Lower lobe of right lung (tissue), 2 donors: Measurements from ENCODE around the gene SPAG17. TPM values are rescaled to one million over a fixed set of nuclear protein-coding genes. Genes with fewer than 3 reads are reported as not detected.

Experiments
- ATAC-seq, 2 donors: fragments of 200-7000 bp; cut with Tn5 transposase; one replicate each; pipeline ENCODE4 v1.9.1; 2020 to 2022; ENCODE audit warnings: mild to moderate bottlenecking in 2 of 2, moderate library complexity in 2 of 2
- DNase-seq: peaks from one replicate; pipeline ENCODE4 v3.0.0-alpha.2; 2020
- H3K27ac ChIP-seq: fragments of 200-600 bp; one replicate; pipeline ENCODE4 v1.8.0; 2022
- H3K27me3 ChIP-seq: fragments of 200-600 bp; one replicate; pipeline ENCODE4 v1.8.0; 2022; ENCODE audit warnings: low read depth
- H3K36me3 ChIP-seq: fragments of 200-600 bp; one replicate; pipeline ENCODE4 v1.8.0; 2022; ENCODE audit warnings: mild to moderate bottlenecking
- H3K4me1 ChIP-seq: fragments of 200-600 bp; one replicate; pipeline ENCODE4 v1.8.0; 2022
- H3K4me3 ChIP-seq: fragments of 200-600 bp; one replicate; pipeline ENCODE4 v1.8.0; 2022; ENCODE audit warnings: mild to moderate bottlenecking
- H3K9me3 ChIP-seq: fragments of 200-600 bp; one replicate; pipeline ENCODE4 v1.8.0; 2022
- intact Hi-C: fragments of 100-400 bp; cut with DNase I; formaldehyde crosslinking; loops from one replicate; pipeline ENCODE4 v1.11.0; 2022
- total RNA-seq: library from RNA; stranded (reverse); fragmentation: NEBNext Ultra II Directional; extraction: Animal tissue kit (Norgen Biotek cat#: 25700); gene quantifications from one replicate; pipeline ENCODE4 v1.2.1, GENCODE V29; 2021
- TF ChIP-seq, protein P1 (sequence below): fragments of 200-600 bp; IDR thresholded peaks from one replicate; pipeline ENCODE4 v1.8.0; 2022; ENCODE audit warnings: antibody characterized with exemption, mild to moderate bottlenecking
- donor health status: DM: no; HTN: yes; CAD: no; lungs with severe emphysema.

The SPAG17 gene
- total RNA-seq, 1 donor from 2014 or later = 9.9 TPM

DNA sequence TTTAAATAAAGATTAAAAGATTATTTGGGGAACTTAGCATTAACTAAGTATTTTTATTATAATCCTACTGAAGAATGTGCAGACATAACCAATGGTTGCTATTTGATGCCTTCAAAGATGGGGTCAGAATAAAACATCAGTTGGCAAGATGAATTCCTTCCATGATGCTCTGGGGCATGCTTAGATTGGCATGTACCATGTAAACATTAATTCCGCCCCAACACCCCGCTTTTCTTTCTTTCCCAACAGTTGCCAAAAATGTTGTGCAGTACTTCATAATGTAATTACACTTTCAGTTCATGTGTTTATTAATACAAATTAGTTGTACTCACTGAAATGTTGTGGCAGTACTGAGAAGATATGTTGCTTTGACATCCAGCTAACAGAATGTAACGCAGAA is 82.6 kb downstream of the SPAG17 start:
- TF ChIP-seq, protein P1, sequence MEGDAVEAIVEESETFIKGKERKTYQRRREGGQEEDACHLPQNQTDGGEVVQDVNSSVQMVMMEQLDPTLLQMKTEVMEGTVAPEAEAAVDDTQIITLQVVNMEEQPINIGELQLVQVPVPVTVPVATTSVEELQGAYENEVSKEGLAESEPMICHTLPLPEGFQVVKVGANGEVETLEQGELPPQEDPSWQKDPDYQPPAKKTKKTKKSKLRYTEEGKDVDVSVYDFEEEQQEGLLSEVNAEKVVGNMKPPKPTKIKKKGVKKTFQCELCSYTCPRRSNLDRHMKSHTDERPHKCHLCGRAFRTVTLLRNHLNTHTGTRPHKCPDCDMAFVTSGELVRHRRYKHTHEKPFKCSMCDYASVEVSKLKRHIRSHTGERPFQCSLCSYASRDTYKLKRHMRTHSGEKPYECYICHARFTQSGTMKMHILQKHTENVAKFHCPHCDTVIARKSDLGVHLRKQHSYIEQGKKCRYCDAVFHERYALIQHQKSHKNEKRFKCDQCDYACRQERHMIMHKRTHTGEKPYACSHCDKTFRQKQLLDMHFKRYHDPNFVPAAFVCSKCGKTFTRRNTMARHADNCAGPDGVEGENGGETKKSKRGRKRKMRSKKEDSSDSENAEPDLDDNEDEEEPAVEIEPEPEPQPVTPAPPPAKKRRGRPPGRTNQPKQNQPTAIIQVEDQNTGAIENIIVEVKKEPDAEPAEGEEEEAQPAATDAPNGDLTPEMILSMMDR = no peak
- no peaks in the 10 kb centered on the region for H3K4me1 ChIP-seq
- intact Hi-C loops = no loop called here
- H3K4me3 ChIP-seq = no peak overlapping the region
- no peak overlapping the region for H3K27ac ChIP-seq
- ATAC-seq (no peak), DNase-seq (no peak)
- H3K9me3 ChIP-seq = no peaks in the 10 kb centered on the region
- no peaks in the 10 kb centered on the region for H3K36me3 ChIP-seq
- H3K27me3 ChIP-seq = no peaks in the 10 kb centered on the region

GRCh38 chr1:118101999-118102398 is 83.0 kb downstream of the SPAG17 start:
- Histone ChIP-seq H3K27me3 (no peaks in the 10 kb centered on the region), H3K9me3 (no peaks in the 10 kb centered on the region), H3K36me3 (no peaks in the 10 kb centered on the region), H3K27ac (no peak overlapping the region), H3K4me3 (no peak overlapping the region), H3K4me1 (no peaks in the 10 kb centered on the region)
- TF ChIP-seq, protein P1 = no peak
- DNase-seq = no peak
- intact Hi-C loops = no loop called here
- ATAC-seq = no peak

DNA sequence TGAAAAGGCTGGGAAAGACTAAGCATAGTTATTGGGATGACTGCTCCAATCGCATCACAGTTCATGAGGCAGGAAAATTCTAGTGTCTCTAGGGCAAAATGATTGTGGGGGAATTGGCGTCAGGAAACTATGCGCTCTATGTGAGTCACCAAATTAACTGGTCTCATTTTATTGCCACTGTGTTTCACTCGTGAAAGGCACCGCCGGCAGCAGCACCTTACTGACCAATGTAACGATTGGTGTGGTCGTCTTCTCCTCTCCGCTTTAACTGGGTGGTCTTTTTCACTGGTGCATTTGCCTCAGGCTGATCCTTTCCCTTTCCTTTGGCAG is 83.5 kb downstream of the SPAG17 start:
- no peaks in the 10 kb centered on the region for H3K9me3 ChIP-seq
- TF ChIP-seq, protein P1 = no peak
- DNase-seq = no peak
- intact Hi-C loops = no loop called here
- no peak overlapping the region for H3K27ac ChIP-seq
- no peaks in the 10 kb centered on the region for H3K36me3 ChIP-seq
- no peaks in the 10 kb centered on the region for H3K4me1 ChIP-seq
- no peaks in the 10 kb centered on the region for H3K27me3 ChIP-seq
- no peak for ATAC-seq
- H3K4me3 ChIP-seq = no peak overlapping the region

DNA sequence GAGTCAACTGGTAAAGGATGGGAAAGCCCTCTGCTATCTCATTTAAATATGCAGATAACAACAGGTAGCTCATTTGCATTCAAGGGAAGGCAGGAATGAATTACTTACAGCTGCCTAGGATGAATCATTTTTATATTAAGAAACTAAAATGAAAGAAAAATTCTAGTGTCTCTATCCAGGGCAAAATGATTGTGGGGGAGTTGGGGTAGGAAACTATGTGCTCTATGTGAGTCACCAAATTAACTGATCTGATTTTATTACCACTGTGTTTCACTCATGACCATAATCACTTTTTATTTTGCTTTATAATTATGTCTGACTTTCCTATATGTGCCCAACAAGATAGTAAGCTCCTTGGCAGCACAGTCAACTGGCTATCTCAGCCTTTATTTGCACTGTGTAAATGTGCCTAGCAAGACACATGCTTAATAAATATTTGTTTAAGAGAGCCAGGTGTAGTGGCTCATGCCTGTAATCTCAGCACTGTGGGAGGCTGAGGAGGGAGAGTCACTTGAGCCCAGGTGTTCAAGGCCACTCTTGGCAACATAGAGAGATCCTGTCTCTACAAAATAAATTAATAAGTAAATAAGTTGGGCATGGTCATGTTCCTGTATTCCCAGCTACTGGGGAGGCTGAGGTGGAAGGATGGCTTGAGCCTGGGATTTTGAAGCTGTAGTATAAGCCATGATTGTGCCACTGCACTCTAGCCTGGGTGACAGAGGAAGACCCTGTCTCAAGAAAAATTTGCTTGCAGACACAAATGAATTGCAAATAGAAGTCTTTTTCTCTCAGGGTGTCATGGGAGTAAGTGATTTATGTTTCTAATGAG is 84.1 kb downstream of the SPAG17 start:
- intact Hi-C loops = no loop called here
- no peaks in the 10 kb centered on the region for H3K9me3 ChIP-seq
- no peak overlapping the region for H3K4me3 ChIP-seq
- no peak overlapping the region for H3K27ac ChIP-seq
- TF ChIP-seq, protein P1 = no peak
- no peaks in the 10 kb centered on the region for H3K36me3 ChIP-seq
- peak in 1 of 2 donors; percentile 26 for ATAC-seq
- no peaks in the 10 kb centered on the region for H3K27me3 ChIP-seq
- no peak for DNase-seq
- no peaks in the 10 kb centered on the region for H3K4me1 ChIP-seq

GRCh38 chr1:118099686-118100085 is 85.3 kb downstream of the SPAG17 start:
- ATAC-seq (no peak), DNase-seq (no peak)
- H3K4me3 ChIP-seq = no peak overlapping the region
- no peaks in the 10 kb centered on the region for H3K36me3 ChIP-seq
- no peaks in the 10 kb centered on the region for H3K9me3 ChIP-seq
- intact Hi-C loops = no loop called here
- no peaks in the 10 kb centered on the region for H3K27me3 ChIP-seq
- H3K27ac ChIP-seq = no peak overlapping the region
- no peaks in the 10 kb centered on the region for H3K4me1 ChIP-seq
- TF ChIP-seq, protein P1 = no peak
